IMR-90 (cell line): Measurements from ENCODE around the gene PTGR3.

Experiments
- POLR2A ChIP-seq: IDR thresholded peaks from 2 replicates; pipeline ENCODE4 v1.6.1; 2012; ENCODE audit warnings: mild to moderate bottlenecking, low read depth, low read length
- SMC3 ChIP-seq: fragments of 150-350 bp; IDR thresholded peaks from 2 replicates; pipeline ENCODE4 v1.6.1; 2016; ENCODE audit warnings: low read depth, mild to moderate bottlenecking, antibody characterized with exemption, low read length, moderate library complexity
- TF ChIP-seq, protein P1 (sequence below): conservative IDR thresholded peaks from 2 replicates; pipeline ENCODE4 v1.5.1; 2012; ENCODE audit warnings: mild to moderate bottlenecking, low read depth, low read length, improper control_type of control experiment
- TF ChIP-seq, protein P2 (sequence below): fragments of 150-350 bp; IDR thresholded peaks from 2 replicates; pipeline ENCODE4 v1.6.1; 2017; ENCODE audit warnings: mild to moderate bottlenecking, antibody characterized with exemption, low read length, low read depth

DNA sequence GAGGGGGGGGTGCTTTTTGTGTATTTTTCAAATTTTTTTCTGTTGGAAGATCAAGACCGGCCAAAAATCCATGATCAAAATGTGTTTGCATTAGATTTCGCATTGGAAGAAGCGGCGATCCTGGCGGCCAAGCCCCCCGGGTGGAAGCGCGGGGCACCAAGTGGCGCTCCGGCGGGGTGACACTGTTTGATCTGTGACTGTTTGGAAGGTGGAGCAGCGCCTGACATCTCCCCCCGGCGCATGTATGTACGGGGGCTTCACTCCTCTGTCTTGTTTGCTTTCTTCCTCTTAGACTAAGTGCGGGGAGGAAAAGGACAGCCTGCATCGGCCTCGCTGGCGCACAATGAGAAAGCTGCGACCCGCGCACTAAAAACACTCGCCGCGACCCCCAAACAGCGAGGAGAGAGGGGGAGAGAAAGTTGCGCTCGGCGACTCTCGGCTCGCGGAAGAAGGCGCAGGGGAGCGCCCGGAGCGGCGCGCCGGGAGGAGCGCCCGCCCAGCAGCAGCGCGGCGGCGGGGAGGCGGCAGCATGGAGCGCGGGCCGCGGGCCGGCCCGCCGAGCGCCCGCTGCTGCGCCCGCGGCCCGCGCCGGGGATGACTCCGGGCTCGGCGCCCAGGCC lies 2.2 kb upstream of the PTGR3 start:
- TF ChIP-seq POLR2A (no peak), SMC3 (no peak)
- TF ChIP-seq, protein P1, sequence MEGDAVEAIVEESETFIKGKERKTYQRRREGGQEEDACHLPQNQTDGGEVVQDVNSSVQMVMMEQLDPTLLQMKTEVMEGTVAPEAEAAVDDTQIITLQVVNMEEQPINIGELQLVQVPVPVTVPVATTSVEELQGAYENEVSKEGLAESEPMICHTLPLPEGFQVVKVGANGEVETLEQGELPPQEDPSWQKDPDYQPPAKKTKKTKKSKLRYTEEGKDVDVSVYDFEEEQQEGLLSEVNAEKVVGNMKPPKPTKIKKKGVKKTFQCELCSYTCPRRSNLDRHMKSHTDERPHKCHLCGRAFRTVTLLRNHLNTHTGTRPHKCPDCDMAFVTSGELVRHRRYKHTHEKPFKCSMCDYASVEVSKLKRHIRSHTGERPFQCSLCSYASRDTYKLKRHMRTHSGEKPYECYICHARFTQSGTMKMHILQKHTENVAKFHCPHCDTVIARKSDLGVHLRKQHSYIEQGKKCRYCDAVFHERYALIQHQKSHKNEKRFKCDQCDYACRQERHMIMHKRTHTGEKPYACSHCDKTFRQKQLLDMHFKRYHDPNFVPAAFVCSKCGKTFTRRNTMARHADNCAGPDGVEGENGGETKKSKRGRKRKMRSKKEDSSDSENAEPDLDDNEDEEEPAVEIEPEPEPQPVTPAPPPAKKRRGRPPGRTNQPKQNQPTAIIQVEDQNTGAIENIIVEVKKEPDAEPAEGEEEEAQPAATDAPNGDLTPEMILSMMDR, result no peak
- TF ChIP-seq, protein P2, sequence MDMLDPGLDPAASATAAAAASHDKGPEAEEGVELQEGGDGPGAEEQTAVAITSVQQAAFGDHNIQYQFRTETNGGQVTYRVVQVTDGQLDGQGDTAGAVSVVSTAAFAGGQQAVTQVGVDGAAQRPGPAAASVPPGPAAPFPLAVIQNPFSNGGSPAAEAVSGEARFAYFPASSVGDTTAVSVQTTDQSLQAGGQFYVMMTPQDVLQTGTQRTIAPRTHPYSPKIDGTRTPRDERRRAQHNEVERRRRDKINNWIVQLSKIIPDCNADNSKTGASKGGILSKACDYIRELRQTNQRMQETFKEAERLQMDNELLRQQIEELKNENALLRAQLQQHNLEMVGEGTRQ, result no peak
